ENCODE data around the gene MACROH2A2.
"Not testable (repeated sequence)": the region's sequence is repeated elsewhere in the genome, so short reads cannot be mapped to it uniquely, and the experiment has no call there.

MACROH2A2 gene

DNA sequence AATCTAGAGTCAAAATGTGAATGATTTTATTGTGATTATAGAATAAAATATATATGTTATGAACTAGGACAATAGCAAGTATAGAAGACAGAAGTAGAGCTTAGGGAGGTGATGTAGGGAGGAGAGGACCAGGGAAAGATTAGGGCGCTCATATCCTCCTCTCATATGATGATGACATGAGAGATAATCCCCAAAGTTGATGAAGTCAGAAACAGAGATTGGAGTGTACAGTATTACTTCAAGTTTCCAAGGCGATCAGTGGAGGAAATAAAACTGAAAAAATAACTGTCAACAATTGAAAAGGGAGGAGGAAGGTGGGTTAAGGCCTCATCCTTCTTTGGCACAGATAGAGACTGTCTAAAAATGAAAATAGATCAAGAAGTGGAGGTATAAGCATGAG, 14.9 kb downstream of the MACROH2A2 start:
- no peak for DNase-seq (ENCODE audit: low read depth in 2 of 2)

DNA sequence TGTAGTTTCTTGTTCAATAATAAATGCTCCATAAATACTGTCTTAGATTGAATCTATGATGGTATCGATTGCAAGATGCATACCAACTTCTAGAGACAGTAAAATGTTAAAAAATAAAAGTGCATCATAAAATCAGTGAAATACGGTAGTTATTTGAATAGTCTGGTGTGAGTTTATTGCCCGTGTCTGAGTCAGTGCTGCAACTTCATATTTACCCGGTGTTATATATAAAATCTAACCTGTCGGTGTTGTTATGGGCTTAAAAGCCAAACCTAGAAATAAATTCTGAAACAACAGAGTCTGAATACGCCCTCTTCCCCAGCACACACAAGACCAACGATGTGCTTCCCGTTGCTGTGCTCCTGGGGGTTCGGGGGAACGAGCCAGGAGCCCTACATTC, 16.3 kb downstream of the MACROH2A2 start:
- DNase-seq (ENCODE audit: low read depth in 2 of 2) = no peak

DNA sequence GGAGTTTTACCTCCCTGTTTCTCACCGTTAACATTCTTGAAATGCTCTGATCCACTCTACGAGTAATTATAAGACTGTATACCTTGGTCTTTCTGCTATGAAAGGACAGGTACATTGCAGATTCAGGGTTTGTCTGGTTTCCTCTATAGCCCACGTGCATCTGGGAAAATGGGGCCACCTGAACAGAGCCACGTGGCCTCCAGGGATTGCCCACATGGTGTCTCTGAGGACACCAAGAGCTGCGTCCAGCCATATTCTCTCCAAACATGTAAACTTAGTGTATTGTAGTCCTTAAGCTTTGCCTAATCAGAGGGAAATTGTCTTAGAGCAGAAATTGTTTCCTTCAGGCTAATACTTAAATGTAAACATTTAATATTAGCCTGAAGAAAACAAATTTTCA, 16.7 kb downstream of the MACROH2A2 start:
- no peak for DNase-seq (ENCODE audit: low read depth in 2 of 2)

GRCh38 chr10:70070834-70071233, 18.2 kb downstream of the MACROH2A2 start:
- DNase-seq (ENCODE audit: low read depth in 2 of 2) = no peak

- no peak for DNase-seq (ENCODE audit: low read depth in 2 of 2)
Observed at GRCh38 chr10:70074165-70074564, 21.5 kb downstream of the MACROH2A2 start.

- DNase-seq (ENCODE audit: low read depth in 2 of 2) = no peak
Observed at GRCh38 chr10:70074971-70075370, 22.3 kb downstream of the MACROH2A2 start.

- no peak for DNase-seq (ENCODE audit: low read depth in 2 of 2)
Observed at GRCh38 chr10:70078329-70078728, 25.7 kb downstream of the MACROH2A2 start.

GRCh38 chr10:70078937-70079336, 26.3 kb downstream of the MACROH2A2 start:
- DNase-seq (ENCODE audit: low read depth in 2 of 2) = no peak

DNA sequence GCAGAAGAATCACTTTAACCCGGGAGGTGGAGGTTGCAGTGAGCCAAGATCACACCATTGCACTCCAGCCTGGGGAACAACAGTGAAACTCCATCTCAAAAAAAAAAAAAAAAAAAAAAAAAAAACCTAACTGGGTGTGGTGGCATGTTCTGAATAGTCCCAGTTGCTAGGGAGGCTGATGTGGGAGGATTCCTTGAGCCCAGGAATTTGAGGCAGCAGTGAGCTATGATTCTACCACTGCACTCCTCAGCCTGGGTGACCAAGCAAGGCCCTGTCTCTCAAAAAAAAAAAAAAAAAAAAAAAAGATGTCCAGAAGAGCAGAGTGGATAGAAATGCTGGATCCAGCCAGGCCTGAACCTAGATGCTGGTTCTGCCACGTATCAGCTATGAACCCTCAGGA, 28.1 kb downstream of the MACROH2A2 start:
- not testable (repeated sequence) for DNase-seq (ENCODE audit: low read depth in 2 of 2)

DNA sequence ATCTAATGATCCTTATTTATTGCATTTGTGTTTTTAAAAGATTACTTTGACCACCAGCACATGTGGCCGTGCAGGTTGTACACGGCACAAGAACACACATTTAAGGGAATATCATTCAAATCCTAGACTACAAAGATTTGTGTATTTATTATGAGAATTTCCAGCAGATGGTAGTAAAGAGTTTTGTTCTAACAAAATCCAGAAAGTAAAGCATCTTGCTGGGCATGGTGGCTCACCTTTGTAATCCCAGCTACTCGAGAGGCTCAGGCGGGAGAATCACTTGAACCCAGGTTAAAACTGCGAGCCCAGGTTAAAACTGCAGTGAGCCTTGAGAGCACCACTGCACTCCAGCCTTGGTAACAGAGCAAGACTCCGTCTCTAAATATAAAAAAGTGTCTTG, 31.5 kb downstream of the MACROH2A2 start:
- DNase-seq (ENCODE audit: low read depth in 2 of 2) = no peak

DNA sequence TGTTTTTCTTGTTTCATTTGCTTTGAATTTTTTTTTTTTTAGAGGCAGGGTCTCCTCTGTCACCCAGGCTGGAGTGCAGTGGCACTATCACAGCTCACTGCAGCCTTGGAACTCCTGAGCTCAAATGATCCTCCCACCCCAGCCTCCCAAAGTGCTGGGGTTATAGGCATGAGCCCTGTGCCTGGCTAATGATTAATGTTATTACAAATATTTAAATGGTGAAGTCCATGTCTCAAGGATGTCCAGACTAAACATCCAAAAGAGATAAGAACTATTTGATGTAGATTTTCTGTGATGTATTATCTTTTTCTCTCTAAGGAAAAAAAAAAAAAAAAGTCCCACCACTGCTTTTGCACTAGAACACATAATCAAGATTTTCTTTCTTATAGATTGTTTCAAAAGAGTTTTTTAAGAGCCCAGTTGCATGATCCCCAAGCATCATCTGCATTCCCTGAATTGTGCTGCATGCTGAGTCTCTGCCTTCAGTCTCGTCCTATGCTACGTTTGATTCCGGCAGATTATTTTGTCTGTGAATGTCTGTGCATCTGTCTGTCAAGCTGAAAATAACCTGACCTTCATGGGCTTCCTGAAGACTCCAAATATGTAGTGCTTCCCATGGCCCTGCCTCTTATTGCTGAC, 33.4 kb downstream of the MACROH2A2 start:
- DNase-seq (ENCODE audit: low read depth in 2 of 2) = no peak

- no peak for DNase-seq (ENCODE audit: low read depth in 2 of 2)
Observed at GRCh38 chr10:70087616-70088307, 35.1 kb downstream of the MACROH2A2 start.

- no peak for DNase-seq (ENCODE audit: low read depth in 2 of 2)
Observed at GRCh38 chr10:70088308-70088698, 35.7 kb downstream of the MACROH2A2 start.

DNA sequence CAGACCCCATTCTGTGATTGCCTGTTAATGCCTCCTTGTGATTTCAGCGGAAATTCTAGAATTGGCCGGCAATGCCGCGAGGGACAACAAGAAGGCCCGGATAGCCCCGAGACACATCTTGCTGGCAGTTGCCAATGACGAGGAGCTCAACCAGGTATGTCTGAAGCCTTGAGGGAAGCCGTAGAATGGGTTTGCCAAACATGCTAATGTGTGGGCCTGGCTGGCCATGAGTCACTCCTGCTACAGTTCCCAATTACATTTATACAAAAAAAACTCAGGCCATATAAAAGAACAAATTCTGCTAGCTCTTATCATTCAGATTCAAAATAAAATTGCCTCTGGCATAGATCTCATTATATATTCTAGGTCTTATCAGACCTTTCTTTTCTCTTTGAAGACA, 37.4 kb downstream of the MACROH2A2 start:
- no peak for DNase-seq (ENCODE audit: low read depth in 2 of 2)

DNA sequence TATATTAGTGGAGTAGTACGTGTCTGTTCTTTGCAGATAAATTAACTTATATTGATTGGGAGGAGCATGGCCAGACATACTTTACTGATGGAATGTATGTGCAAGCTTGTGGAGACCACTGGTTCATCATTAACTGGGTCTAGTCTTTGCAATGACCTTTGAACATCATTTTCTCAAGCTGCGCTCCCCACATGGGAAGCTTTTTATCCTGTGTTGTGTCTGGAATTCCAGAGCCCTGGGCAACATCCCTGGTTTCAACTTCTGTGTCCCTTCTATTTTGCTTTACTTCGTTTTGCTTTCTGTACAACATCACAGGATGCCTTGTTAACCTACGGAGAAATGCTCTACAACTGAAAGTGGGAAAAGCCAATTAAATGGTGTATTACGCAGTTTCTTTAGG, 38.3 kb downstream of the MACROH2A2 start:
- DNase-seq (ENCODE audit: low read depth in 2 of 2) = no peak

GRCh38 chr10:70092389-70092718, 39.7 kb downstream of the MACROH2A2 start:
- no peak for DNase-seq (ENCODE audit: low read depth in 2 of 2)

DNA sequence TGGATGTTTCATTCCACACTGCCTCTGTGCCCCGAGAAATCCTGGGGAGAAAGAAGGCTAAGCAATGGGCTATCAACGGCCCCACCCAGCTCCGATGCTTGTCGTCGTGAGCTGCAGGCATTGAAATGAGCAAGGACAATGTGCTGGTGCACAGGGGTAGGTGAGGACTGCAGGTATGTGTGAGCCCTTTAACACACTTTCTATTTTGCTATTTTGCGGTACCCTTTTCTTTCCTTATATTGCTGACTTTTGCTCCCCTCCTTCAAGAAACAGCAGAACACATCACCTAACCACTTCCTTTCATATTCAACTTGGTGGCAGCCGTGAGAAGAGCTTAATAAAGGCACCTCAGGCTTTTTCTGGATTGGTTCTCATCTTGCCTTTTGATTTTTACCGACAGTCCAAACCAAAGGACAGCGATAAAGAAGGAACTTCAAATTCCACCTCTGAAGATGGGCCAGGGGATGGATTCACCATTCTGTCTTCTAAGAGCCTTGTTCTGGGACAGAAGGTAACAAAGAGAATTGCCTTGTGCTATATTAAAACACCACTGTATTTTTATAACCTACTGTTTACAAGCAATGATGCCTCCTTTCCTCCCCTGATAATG, 40.8 kb downstream of the MACROH2A2 start:
- DNase-seq (ENCODE audit: low read depth in 2 of 2) = no peak

DNA sequence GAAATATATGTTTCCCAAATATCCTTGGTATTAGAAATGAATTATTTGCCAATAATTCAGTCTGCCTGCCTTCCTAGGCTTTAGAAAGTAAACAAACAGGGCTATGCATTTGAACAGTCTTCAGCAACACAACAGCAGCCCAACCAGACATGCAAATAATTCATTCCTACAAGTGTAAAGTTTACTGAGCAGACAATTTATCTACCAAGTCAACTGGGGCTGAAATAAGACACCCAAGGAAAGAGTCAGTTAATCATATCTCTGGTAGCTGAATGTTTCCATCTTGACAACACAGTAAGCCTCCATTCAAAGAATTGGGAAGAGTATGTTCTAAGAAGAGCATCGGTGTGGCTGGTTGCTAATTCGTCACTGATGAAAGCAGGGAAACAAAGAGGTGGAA, 41.6 kb downstream of the MACROH2A2 start:
- no peak for DNase-seq (ENCODE audit: low read depth in 2 of 2)

DNA sequence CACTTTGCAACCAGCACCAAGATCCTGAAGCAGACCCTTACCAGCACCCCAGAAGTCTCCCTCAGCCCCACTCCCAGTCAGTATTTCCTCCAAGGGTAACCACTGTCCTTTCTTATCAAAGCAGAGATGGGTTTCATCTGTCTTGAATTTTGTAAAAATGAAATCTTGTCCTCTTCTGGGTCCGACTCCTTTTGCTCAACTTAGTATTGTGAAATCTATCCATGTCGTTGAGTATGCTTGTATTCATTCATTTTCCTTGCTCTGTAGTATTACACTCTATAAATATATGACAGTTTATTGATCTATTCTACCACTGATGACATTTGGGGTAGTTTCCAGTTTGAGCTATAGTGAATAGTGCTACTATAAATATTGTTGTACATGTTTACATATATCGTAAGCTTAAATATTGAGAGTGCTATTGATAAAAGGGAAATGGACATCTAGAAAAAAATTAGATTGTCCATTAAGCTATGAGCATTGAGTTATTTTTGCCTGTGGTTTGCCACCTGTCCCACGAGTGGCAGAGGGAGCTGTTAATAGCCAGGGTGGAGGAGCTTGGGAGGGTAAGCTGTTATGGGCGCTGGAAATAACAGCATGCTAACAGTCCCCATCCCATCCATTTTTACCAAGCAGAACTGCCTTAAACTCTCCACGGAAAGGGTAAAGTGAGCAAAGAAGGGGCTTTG, 43.5 kb downstream of the MACROH2A2 start:
- DNase-seq (ENCODE audit: low read depth in 2 of 2) = no peak

DNA sequence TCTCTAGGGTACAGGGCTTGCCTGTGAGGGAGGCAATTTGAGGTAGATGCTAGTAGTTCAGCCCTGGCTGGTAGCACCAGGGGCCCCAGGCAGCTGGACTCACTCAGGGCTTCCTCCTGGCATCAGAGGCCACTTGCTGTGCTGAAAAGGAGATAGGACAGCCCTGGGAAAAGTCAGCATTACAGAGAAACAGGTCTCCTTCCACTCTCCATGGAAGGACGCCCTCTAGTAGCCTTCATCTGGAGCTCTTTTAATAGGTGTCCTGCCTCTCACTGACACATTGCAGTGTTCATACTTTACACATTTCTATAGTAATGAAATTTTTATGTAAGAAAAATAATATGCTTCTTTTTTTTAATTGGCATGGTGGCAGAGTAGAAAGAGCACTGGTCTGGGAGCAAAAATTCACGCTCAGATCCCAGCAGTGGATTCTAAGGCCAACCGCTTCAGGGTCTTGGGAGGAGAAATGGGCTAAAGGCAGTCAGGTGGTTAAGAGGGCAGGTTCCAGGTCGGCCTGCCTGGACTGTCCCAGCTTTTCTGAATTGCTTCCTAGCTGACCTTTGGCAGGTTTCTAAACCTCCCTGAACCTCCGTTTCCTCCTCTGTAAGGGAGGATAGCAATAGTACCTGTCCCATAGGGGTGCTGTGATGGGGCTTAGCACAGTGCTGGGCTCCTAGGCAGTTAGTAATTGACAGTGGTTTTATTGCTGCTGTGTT, 44.2 kb downstream of the MACROH2A2 start:
- DNase-seq (ENCODE audit: low read depth in 2 of 2) = no peak

DNA sequence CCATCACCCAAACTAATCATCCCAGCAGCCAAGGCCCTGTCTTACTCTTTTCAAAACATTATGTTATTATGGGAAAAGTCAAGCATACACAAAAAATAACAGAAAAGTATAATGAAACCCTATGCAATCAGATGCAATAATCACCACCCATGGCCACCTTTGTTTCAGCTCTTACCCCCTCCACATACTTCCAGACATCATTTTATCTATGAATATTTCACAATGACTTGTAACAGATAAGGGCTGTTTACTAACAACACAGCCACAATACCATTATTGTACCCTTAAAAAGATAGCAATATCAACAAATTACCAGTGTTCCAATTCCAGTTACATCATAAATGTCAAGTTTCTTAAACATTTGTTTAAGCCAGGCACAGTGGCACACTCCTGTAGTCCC, 44.8 kb downstream of the MACROH2A2 start:
- no peak for DNase-seq (ENCODE audit: low read depth in 2 of 2)

- no peak for DNase-seq (ENCODE audit: low read depth in 2 of 2)
Observed at GRCh38 chr10:70098271-70098670, 45.6 kb downstream of the MACROH2A2 start.
